IMR-90 (cell line): ENCODE measurements around the gene TOP2B. TPM values are rescaled to one million over a fixed set of nuclear protein-coding genes. Genes with fewer than 3 reads are reported as not detected.

Source experiments
- ATAC-seq: fragments of 200-7000 bp; cut with Tn5 transposase; 2 replicates; pipeline ENCODE4 v1.9.1; 2020; ENCODE audit warnings: low read depth, mild to moderate bottlenecking, moderate library complexity
- BruUV-seq: library from RNA; stranded (reverse); fragments of 400-500 nt; replicated peaks from 2 replicates; lab custom pipeline; 2021; lab: Mats Ljungman, UMichigan
- CTCF ChIA-PET: fragments of 300-600 bp; formaldehyde crosslinking; extraction: SDS; loops from one replicate; lab custom pipeline; 2021; ENCODE audit warnings: antibody characterized with exemption; lab: Yijun Ruan, JAX
- POLR2A ChIA-PET: fragments of 300-600 bp; sonication (Branson Sonifier 250); formaldehyde crosslinking; loops from one replicate; lab custom pipeline; 2022; ENCODE audit warnings: antibody characterized with exemption; ENCODE audit not compliant: unreplicated experiment; lab: Charles Lee
- DNase-seq: peaks from one replicate; pipeline ENCODE4 v3.0.0; 2013
- H2AFZ ChIP-seq: replicated peaks from 2 replicates; pipeline ENCODE3; 2013; ENCODE audit warnings: low read length, mild to moderate bottlenecking; ENCODE audit not compliant: poor library complexity
- H2AK5ac ChIP-seq: 2 replicates; pipeline ENCODE4 v1.6.1; 2013; ENCODE audit warnings: low read depth, low read length, inconsistent platforms
- H2AK9ac ChIP-seq: replicated peaks from 2 replicates; pipeline ENCODE3; 2013; ENCODE audit warnings: mild to moderate bottlenecking, low read depth, low read length, moderate library complexity; ENCODE audit not compliant: poor library complexity
- H2BK120ac ChIP-seq: 2 replicates; pipeline ENCODE4 v1.6.1; 2013; ENCODE audit warnings: low read depth, low read length, inconsistent platforms
- H2BK15ac ChIP-seq: 3 replicates; pipeline ENCODE4 v1.6.1; 2013; ENCODE audit warnings: low read depth, low read length, inconsistent platforms
- H2BK20ac ChIP-seq: 2 replicates; pipeline ENCODE4 v1.6.1; 2013; ENCODE audit warnings: low read depth, mild to moderate bottlenecking, inconsistent platforms, low read length, moderate library complexity
- H2BK5ac ChIP-seq: 2 replicates; pipeline ENCODE4 v1.6.1; 2013; ENCODE audit warnings: mild to moderate bottlenecking, low read depth, low read length, inconsistent platforms; ENCODE audit not compliant: poor library complexity, severe bottlenecking
- H3K14ac ChIP-seq: replicated peaks from 2 replicates; pipeline ENCODE4 v1.6.1; 2013; ENCODE audit warnings: low read depth, low read length, inconsistent platforms
- H3K18ac ChIP-seq: 2 replicates; pipeline ENCODE4 v1.6.1; 2013; ENCODE audit warnings: low read depth, low read length, control low read depth
- H3K23ac ChIP-seq: 2 replicates; pipeline ENCODE4 v1.6.1; 2013; ENCODE audit warnings: low read depth, low read length, inconsistent platforms
- H3K27ac ChIP-seq: 2 replicates; pipeline ENCODE4 v1.5.1; 2013; ENCODE audit warnings: mild to moderate bottlenecking, control low read depth, low read length; ENCODE audit not compliant: insufficient read depth
- H3K27me3 ChIP-seq: 2 replicates; pipeline ENCODE4 v1.6.1; 2013; ENCODE audit warnings: low read length; ENCODE audit not compliant: control insufficient read depth, insufficient read depth
- H3K36me3 ChIP-seq: 2 replicates; pipeline ENCODE4 v1.6.1; 2013; ENCODE audit warnings: low read length, mixed read lengths; ENCODE audit not compliant: control insufficient read depth, insufficient read depth
- H3K4ac ChIP-seq: 2 replicates; pipeline ENCODE4 v1.6.1; 2013; ENCODE audit warnings: low read depth, low read length, inconsistent platforms
- H3K4me1 ChIP-seq: 2 replicates; pipeline ENCODE4 v1.6.1; 2013; ENCODE audit warnings: low read length, mixed read lengths; ENCODE audit not compliant: control insufficient read depth, insufficient read depth
- H3K4me2 ChIP-seq: 2 replicates; pipeline ENCODE4 v1.6.1; 2013; ENCODE audit warnings: low read depth, mild to moderate bottlenecking, control low read depth, low read length, moderate library complexity
- H3K4me3 ChIP-seq: 2 replicates; pipeline ENCODE4 v1.5.1; 2013; ENCODE audit warnings: low read depth, mild to moderate bottlenecking, control low read depth, low read length, moderate library complexity; ENCODE audit not compliant: insufficient read depth
- H3K56ac ChIP-seq: 2 replicates; pipeline ENCODE4 v1.6.1; 2013; ENCODE audit warnings: low read length, inconsistent platforms; ENCODE audit not compliant: insufficient read depth; ENCODE audit errors: extremely low read depth
- H3K79me1 ChIP-seq, 2 experiments: 2 replicates each; pipeline ENCODE4 v1.6.1; 2013; ENCODE audit warnings: low read length in 2 of 2, inconsistent platforms in 1 of 2, low read depth in 1 of 2
- H3K9ac ChIP-seq: 2 replicates; pipeline ENCODE4 v1.6.1; 2013; ENCODE audit warnings: low read depth, low read length, control low read depth
- H3K9me1 ChIP-seq: 2 replicates; pipeline ENCODE4 v1.6.1; 2013; ENCODE audit warnings: low read length, inconsistent platforms; ENCODE audit not compliant: insufficient read depth
- H3K9me3 ChIP-seq: 2 replicates; pipeline ENCODE4 v1.6.1; 2013; ENCODE audit warnings: low read length; ENCODE audit not compliant: control insufficient read depth, insufficient read depth
- H4K20me1 ChIP-seq: 2 replicates; pipeline ENCODE4 v1.6.1; 2013; ENCODE audit warnings: low read length, inconsistent platforms; ENCODE audit not compliant: insufficient read depth
- H4K5ac ChIP-seq: 2 replicates; pipeline ENCODE4 v1.6.1; 2013; ENCODE audit warnings: mild to moderate bottlenecking, low read depth, low read length, control low read depth
- H4K8ac ChIP-seq, 2 experiments: 2 replicates each; pipeline ENCODE4 v1.6.1; 2013; ENCODE audit warnings: low read depth in 2 of 2, low read length in 2 of 2, control low read depth in 1 of 2, inconsistent platforms in 1 of 2
- H4K91ac ChIP-seq: 2 replicates; pipeline ENCODE4 v1.6.1; 2013; ENCODE audit warnings: low read depth, low read length, inconsistent platforms; ENCODE audit not compliant: insufficient read depth
- CEBPB ChIP-seq: IDR thresholded peaks from 2 replicates; pipeline ENCODE4 v1.6.1; 2012; ENCODE audit warnings: low read depth, low read length, improper control_type of control experiment
- CHD1 ChIP-seq: IDR thresholded peaks from 2 replicates; pipeline ENCODE4 v1.6.1; 2012; ENCODE audit warnings: low read depth, low read length, improper control_type of control experiment
- CTCF ChIP-seq: conservative IDR thresholded peaks from 2 replicates; pipeline ENCODE4 v1.5.1; 2012; ENCODE audit warnings: mild to moderate bottlenecking, low read depth, low read length, improper control_type of control experiment
- ELK1 ChIP-seq: fragments of 150-350 bp; IDR thresholded peaks from 2 replicates; pipeline ENCODE4 v1.6.1; 2016; ENCODE audit warnings: low read depth, mild to moderate bottlenecking, low read length, moderate library complexity, borderline replicate concordance
- FOS ChIP-seq: fragments of 150-350 bp; IDR thresholded peaks from 2 replicates; pipeline ENCODE4 v1.6.1; 2016; ENCODE audit warnings: low read depth, low read length
- MAZ ChIP-seq: IDR thresholded peaks from 2 replicates; pipeline ENCODE4 v1.6.1; 2012; ENCODE audit warnings: low read depth, mild to moderate bottlenecking, low read length, improper control_type of control experiment, moderate library complexity, borderline replicate concordance
- MXI1 ChIP-seq: IDR thresholded peaks from 2 replicates; pipeline ENCODE4 v1.6.1; 2012; ENCODE audit warnings: low read depth, mild to moderate bottlenecking, low read length, moderate library complexity, borderline replicate concordance
- NFE2L2 ChIP-seq: fragments of 150-350 bp; IDR thresholded peaks from 2 replicates; pipeline ENCODE4 v1.6.1; 2016; ENCODE audit warnings: low read depth, mild to moderate bottlenecking, low read length
- RAD21 ChIP-seq: IDR thresholded peaks from 2 replicates; pipeline ENCODE4 v1.6.1; 2012; ENCODE audit warnings: low read length, improper control_type of control experiment
- RCOR1 ChIP-seq: IDR thresholded peaks from 2 replicates; pipeline ENCODE4 v1.6.1; 2012; ENCODE audit warnings: mild to moderate bottlenecking, low read length, improper control_type of control experiment; ENCODE audit not compliant: insufficient replicate concordance
- RFX5 ChIP-seq: IDR thresholded peaks from 2 replicates; pipeline ENCODE4 v1.8.0; 2012; ENCODE audit warnings: low read depth, mild to moderate bottlenecking, low read length, moderate library complexity
- SMC3 ChIP-seq: fragments of 150-350 bp; IDR thresholded peaks from 2 replicates; pipeline ENCODE4 v1.6.1; 2016; ENCODE audit warnings: low read depth, mild to moderate bottlenecking, antibody characterized with exemption, low read length, moderate library complexity
- USF2 ChIP-seq: fragments of 150-350 bp; IDR thresholded peaks from 2 replicates; pipeline ENCODE4 v1.6.1; 2017; ENCODE audit warnings: mild to moderate bottlenecking, antibody characterized with exemption, low read length, low read depth
- WGBS, 2 experiments: methylation state at CpG; one replicate each; pipeline versions ENCODE4 v1.1.5 to v1.1.7; 2013; ENCODE audit warnings: missing lambda C conversion rate in 2 of 2; ENCODE audit not compliant: insufficient read length in 1 of 2; ENCODE audit errors: extremely low coverage in 2 of 2; 5-methylcytosine and 5-hydroxymethylcytosine counted together
- dilution Hi-C: fragments of 300-500 bp; cut with HindIII; formaldehyde crosslinking; loops from one replicate; pipeline ENCODE4 v1.14.3; 2018; ENCODE audit warnings: low sequenced_read_pairs; ENCODE audit not compliant: unreplicated experiment
- in situ Hi-C: fragments of 300-500 bp; cut with MboI; formaldehyde crosslinking; loops from 3 replicates; pipeline ENCODE4 v1.14.3; 2019; ENCODE audit warnings: low sequenced_read_pairs, inconsistent platforms, mixed read lengths
- intact Hi-C: fragments of 100-400 bp; cut with micrococcal nuclease; formaldehyde crosslinking; loops from 2 replicates; pipeline ENCODE4 v1.10.0; 2022
- polyA plus RNA-seq, 3 experiments: library from polyadenylated mRNA; depleted of rRNA; stranded (reverse); fragments of >200 nt; gene quantifications; 2 replicates each; pipeline ENCODE4 v1.2.3, GENCODE V29; 2012; ENCODE audit warnings: low replicate concordance in 1 of 3
- total RNA-seq: library from RNA; depleted of rRNA; stranded (reverse); fragments of >200 nt; gene quantifications from 2 replicates; pipeline ENCODE4 v1.2.3, GENCODE V29; 2012

Gene TOP2B
- total and polyA plus RNA-seq, 2 of the 4 experiments (the other 2 are of a cell fraction) = 45.5 to 53.4 TPM

DNA sequence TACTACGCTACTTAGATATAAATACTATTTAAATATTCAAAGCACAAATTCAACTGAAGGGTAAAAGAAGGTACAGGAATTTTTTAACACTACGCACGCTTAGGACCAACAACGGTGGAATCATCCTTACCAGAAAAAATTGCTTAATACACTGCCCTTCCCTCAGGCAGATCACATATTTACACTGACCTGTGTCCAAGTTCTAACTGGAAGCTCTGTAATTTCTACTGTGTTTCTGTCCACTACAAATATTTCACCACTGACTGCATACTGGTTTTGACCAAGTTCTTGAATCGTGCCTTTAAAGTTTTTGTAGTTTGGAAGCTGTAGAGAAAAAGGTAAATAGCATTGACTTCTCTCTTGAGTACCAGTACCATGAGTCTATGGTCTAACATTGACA is 44.2 kb downstream of the TOP2B start:
- H2AK9ac ChIP-seq = no peak overlapping the region
- no peak overlapping the region for H3K9ac ChIP-seq
- no peak overlapping the region for H3K14ac ChIP-seq
- no peak for ATAC-seq
- intact Hi-C loops = no loop called here
- peaks cover 19% of the 10 kb centered on the region for H3K36me3 ChIP-seq
- no peak overlapping the region for H3K56ac ChIP-seq
- ChIA-PET CTCF (no interaction called here), POLR2A (no interaction called here)
- no CpG with 5 or more reads among the region's 5 CpGs for WGBS, 2 experiments
- no peak overlapping the region for H3K4me3 ChIP-seq
- no TSS peak for BruUV-seq
- no peak overlapping the region for H3K4me2 ChIP-seq
- no peak overlapping the region for H4K8ac ChIP-seq
- H4K5ac ChIP-seq = no peak overlapping the region
- no peaks in the 10 kb centered on the region for H3K9me3 ChIP-seq
- TF ChIP-seq SMC3 = no peak
- no peak for TF ChIP-seq NFE2L2
- TF ChIP-seq CHD1 = no peak
- TF ChIP-seq ELK1 = no peak
- TF ChIP-seq RFX5 = no peak
- no peak for TF ChIP-seq USF2
- no peak for TF ChIP-seq FOS
- no peak for TF ChIP-seq CTCF
- TF ChIP-seq MXI1 = no peak
- TF ChIP-seq MAZ = no peak
- TF ChIP-seq CEBPB = no peak
- no peak for TF ChIP-seq RCOR1
- TF ChIP-seq RAD21 = no peak
- H3K4ac ChIP-seq = no peak overlapping the region
- no peak overlapping the region for H3K27ac ChIP-seq
- in situ Hi-C loops = no loop called here
- no peaks in the 10 kb centered on the region; the same call in 1 of the 2 replicates for H3K9me1 ChIP-seq
- H3K23ac ChIP-seq = no peak overlapping the region
- H3K79me1 ChIP-seq = no peaks in the 10 kb centered on the region; a peak in 1 of 4 replicates
- no peak overlapping the region for H2BK15ac ChIP-seq
- no peak overlapping the region for H2AFZ ChIP-seq
- dilution Hi-C loops = no loop called here
- H3K18ac ChIP-seq = no peak overlapping the region
- H2AK5ac ChIP-seq = no peak overlapping the region
- H4K20me1 ChIP-seq = no peaks in the 10 kb centered on the region
- no peaks in the 10 kb centered on the region for H3K27me3 ChIP-seq
- no peak for DNase-seq
- no peak overlapping the region for H2BK20ac ChIP-seq
- no peak overlapping the region for H4K91ac ChIP-seq
- no peak overlapping the region for H2BK120ac ChIP-seq
- no peaks in the 10 kb centered on the region for H3K4me1 ChIP-seq
- H2BK5ac ChIP-seq = no peak overlapping the region
